Sigmoid colon (tissue), 4 donors: ENCODE measurements around the gene HSPE1.

Source experiments
- CTCF ChIP-seq, 4 experiments: fragments of 450-650 bp in 3 of 4; fragments of 200-600 bp in 1 of 4; IDR thresholded peaks; one replicate each; pipeline ENCODE4 v1.5.1; 2016 to 2019; ENCODE audit warnings: antibody characterized with exemption in 4 of 4, mild to moderate bottlenecking in 3 of 4, moderate library complexity in 2 of 4
- EP300 ChIP-seq, 4 donors: sonication (generic); formaldehyde crosslinking; IDR thresholded peaks; one replicate each; pipeline ENCODE4 v1.6.1; 2017; ENCODE audit warnings: antibody characterized with exemption in 4 of 4

GRCh38 chr2:197498937-197499593 lies 1.1 kb upstream of the HSPE1 start:
- TF ChIP-seq EP300 (IDR thresholded peaks at IDR 0.05) = no peak
- no peak for TF ChIP-seq CTCF (IDR thresholded peaks at IDR 0.05)
